K562 (cell line): ENCODE results near the gene ABCC9. TPM values are rescaled to one million over a fixed set of nuclear protein-coding genes. Genes with fewer than 3 reads are reported as not detected.
"Not testable (repeated sequence)": the region's sequence is repeated elsewhere in the genome, so short reads cannot be mapped to it uniquely, and the experiment has no call there.

Experiments
- ATAC-seq: fragments of 200-7000 bp; cut with Tn5 transposase; 3 replicates; pipeline ENCODE4 v1.9.1; 2020; ENCODE audit warnings: moderate library complexity
- BruUV-seq: library from RNA; stranded (reverse); fragments of 400-500 nt; replicated peaks from 2 replicates; lab custom pipeline; 2021; lab: Mats Ljungman, UMichigan
- CTCF ChIA-PET: fragments of 300-600 bp; formaldehyde crosslinking; extraction: SDS; loops from one replicate; lab custom pipeline; 2021; ENCODE audit warnings: low intra/inter-chr PET ratio; lab: Yijun Ruan, JAX
- POLR2A ChIA-PET: fragments of 300-600, 350-650 bp; sonication (Branson Sonifier 250); formaldehyde crosslinking; extraction: SDS; loops from one replicate; lab custom pipeline; 2021; ENCODE audit warnings: antibody characterized with exemption, inconsistent platforms; lab: Yijun Ruan, JAX
- DNase-seq, 4 experiments: peaks; one replicate each; pipeline versions ENCODE4 v3.0.0 to v3.0.0-alpha.2; 2011 to 2018; ENCODE audit warnings: low spot score in 3 of 4, mixed read lengths in 3 of 4; ENCODE audit errors: extremely low read depth in 1 of 4
- FAIRE-seq: peaks from 2 replicates; lab custom pipeline; 2011; peaks lifted over from hg19 to GRCh38; lab: Jason Lieb, UNC
- H2AFZ ChIP-seq: 2 replicates; pipeline ENCODE4 v1.6.0; 2011; ENCODE audit warnings: low read depth, low read length, control low read depth, inconsistent platforms
- H3K27ac ChIP-seq: fragments of 200-600 bp; 3 replicates; pipeline ENCODE4 v1.8.0; 2011; ENCODE audit warnings: low read depth, mild to moderate bottlenecking, control low read depth, inconsistent platforms, low read length, moderate library complexity, mixed read lengths; ENCODE audit errors: extremely low read depth
- H3K27me3 ChIP-seq, 2 experiments: fragments of 300-600 bp in 1 of 2; 2 replicates in 1 of 2; 3 replicates in 1 of 2; pipeline versions ENCODE4 v1.6.0 to v1.8.0; 2011; ENCODE audit warnings: inconsistent platforms in 2 of 2, low read length in 2 of 2, mild to moderate bottlenecking in 1 of 2, mixed read lengths in 1 of 2, moderate library complexity in 1 of 2; ENCODE audit not compliant: control insufficient read depth in 2 of 2, insufficient read depth in 2 of 2
- H3K36me3 ChIP-seq: fragments of 300-600 bp; 3 replicates; pipeline ENCODE4 v1.8.0; 2011; ENCODE audit warnings: mild to moderate bottlenecking, low read length, inconsistent platforms; ENCODE audit not compliant: control insufficient read depth, insufficient read depth
- H3K4me1 ChIP-seq, 2 experiments: fragments of 200-600 bp in 1 of 2; replicated peaks in 1 of 2; 2 replicates in 1 of 2; 3 replicates in 1 of 2; pipeline versions ENCODE4 v1.5.1 to v1.8.0; 2011; ENCODE audit warnings: inconsistent platforms in 2 of 2, low read length in 2 of 2, mild to moderate bottlenecking in 1 of 2, mixed read lengths in 1 of 2, moderate library complexity in 1 of 2; ENCODE audit not compliant: control insufficient read depth in 2 of 2, insufficient read depth in 2 of 2
- H3K4me2 ChIP-seq: 2 replicates; pipeline ENCODE4 v1.6.1; 2011; ENCODE audit warnings: low read length, control low read depth, inconsistent platforms, mixed read lengths; ENCODE audit not compliant: insufficient read depth
- H3K4me3 ChIP-seq: fragments of 200-600 bp; sonication (generic), shearing (Covaris generic); 2 replicates; pipeline ENCODE4 v1.5.1; 2016; ENCODE audit warnings: control low read depth, inconsistent platforms
- H3K79me2 ChIP-seq: fragments of 200-600 bp; 3 replicates; pipeline ENCODE4 v1.8.0; 2011; ENCODE audit warnings: low read length, inconsistent platforms; ENCODE audit not compliant: control insufficient read depth, insufficient read depth
- H3K9ac ChIP-seq, 2 experiments: 2 replicates each; pipeline versions ENCODE4 v1.6.0 to v1.6.1; 2011; ENCODE audit warnings: low read depth in 2 of 2, low read length in 2 of 2, control low read depth in 1 of 2, inconsistent platforms in 1 of 2, mild to moderate bottlenecking in 1 of 2, mixed read lengths in 1 of 2; ENCODE audit not compliant: insufficient read depth in 1 of 2
- H3K9me1 ChIP-seq: one replicate; pipeline ENCODE4 v1.6.0; 2011; ENCODE audit warnings: inconsistent platforms, mild to moderate bottlenecking, low read length, moderate library complexity; ENCODE audit not compliant: control insufficient read depth, insufficient read depth
- H3K9me3 ChIP-seq: replicated peaks from 2 replicates; pipeline ENCODE4 v1.5.1; 2011; ENCODE audit warnings: low read depth, low read length, inconsistent platforms; ENCODE audit not compliant: control insufficient read depth, insufficient read depth
- H4K20me1 ChIP-seq: replicated peaks from 2 replicates; pipeline ENCODE4 v1.6.1; 2011; ENCODE audit warnings: low read length, inconsistent platforms, mixed read lengths; ENCODE audit not compliant: control insufficient read depth, insufficient read depth
- BRD4 ChIP-seq: fragments of 200-600 bp; sonication (generic); IDR thresholded peaks from 2 replicates; pipeline ENCODE4 v1.6.1; 2017; ENCODE audit warnings: inconsistent platforms
- FOXJ3 ChIP-seq: sonication (generic); formaldehyde crosslinking; IDR thresholded peaks from 2 replicates; pipeline ENCODE4 v1.4.0; 2020; ENCODE audit warnings: mild to moderate bottlenecking, missing genetic modification reagents
- FOXK1 ChIP-seq: sonication (generic); formaldehyde crosslinking; IDR thresholded peaks from 2 replicates; pipeline ENCODE4 v1.8.0; 2022; ENCODE audit warnings: missing genetic modification reagents, mild to moderate bottlenecking, borderline replicate concordance
- RBFOX2 ChIP-seq: fragments of 200-400 bp; formaldehyde crosslinking; IDR thresholded peaks from 2 replicates; pipeline ENCODE4 v1.6.1; 2017; ENCODE audit warnings: low read depth, mild to moderate bottlenecking, low read length, moderate library complexity
- SREBF2 ChIP-seq: sonication (generic); formaldehyde crosslinking; IDR thresholded peaks from 2 replicates; pipeline ENCODE4 v1.4.0; 2020; ENCODE audit warnings: mild to moderate bottlenecking, missing genetic modification reagents
- WGBS: fragments of 100-300 bp; shearing (Covaris generic); methylation state at CpG from one replicate; pipeline ENCODE4 v1.1.6; 2016; ENCODE audit warnings: low coverage, mixed read lengths; ENCODE audit not compliant: insufficient coverage; ENCODE audit errors: missing lambda C conversion rate; 5-methylcytosine and 5-hydroxymethylcytosine counted together
- in situ Hi-C: fragments of 300-500 bp; cut with MboI; formaldehyde crosslinking; loops from 4 replicates; pipeline ENCODE4 v1.15.0; 2018; ENCODE audit warnings: inconsistent platforms, mixed read lengths
- intact Hi-C: fragments of 100-400 bp; cut with micrococcal nuclease; formaldehyde crosslinking; loops from 2 replicates; pipeline ENCODE4 v1.14.2; 2022
- polyA plus RNA-seq, 8 experiments: library from polyadenylated mRNA; depleted of rRNA in 4 of 8; stranded (reverse) in 5 of 8; unstranded in 3 of 8; fragments of >200 nt; fragmentation: Nextera tagmentation in 2 of 8; fragmentation: Illumina TruSeq in 1 of 8; extraction: Ambion mirVana in 2 of 8; extraction: Trizol in 1 of 8; gene quantifications; 2 replicates each; pipeline versions ENCODE4 v1.2.1 to v1.2.3, GENCODE V29; 2011 to 2014; ENCODE audit warnings: inconsistent platforms in 1 of 8, missing spikeins in 1 of 8
- total RNA-seq, 7 experiments: library from RNA; depleted of rRNA in 6 of 7; stranded (reverse); fragments of >200 nt in 6 of 7; fragmentation: Illumina TruSeq in 2 of 7; extraction: Trizol in 2 of 7; gene quantifications; 2 replicates each; pipeline versions ENCODE4 v1.2.1 to v1.2.3, GENCODE V29; 2011 to 2021; ENCODE audit warnings: low replicate concordance in 1 of 7
- TF ChIP-seq, protein P1 (sequence below): fragments of 450-650 bp; formaldehyde crosslinking; IDR thresholded peaks from 2 replicates; pipeline ENCODE4 v1.4.0; 2022; ENCODE audit warnings: mild to moderate bottlenecking, moderate library complexity
- TF ChIP-seq, protein P2 (sequence below): fragments of 450-650 bp; IDR thresholded peaks from 2 replicates; pipeline ENCODE4 v1.6.1; 2018; ENCODE audit warnings: mild to moderate bottlenecking, low read depth; ENCODE audit not compliant: partially characterized antibody

The ABCC9 gene
- total and polyA plus RNA-seq, 9 of the 15 experiments (the other 6 are each of a cell fraction or from before 2014, with no cell fraction given) = 0.05 to 0.40 (median 0.18) TPM

DNA sequence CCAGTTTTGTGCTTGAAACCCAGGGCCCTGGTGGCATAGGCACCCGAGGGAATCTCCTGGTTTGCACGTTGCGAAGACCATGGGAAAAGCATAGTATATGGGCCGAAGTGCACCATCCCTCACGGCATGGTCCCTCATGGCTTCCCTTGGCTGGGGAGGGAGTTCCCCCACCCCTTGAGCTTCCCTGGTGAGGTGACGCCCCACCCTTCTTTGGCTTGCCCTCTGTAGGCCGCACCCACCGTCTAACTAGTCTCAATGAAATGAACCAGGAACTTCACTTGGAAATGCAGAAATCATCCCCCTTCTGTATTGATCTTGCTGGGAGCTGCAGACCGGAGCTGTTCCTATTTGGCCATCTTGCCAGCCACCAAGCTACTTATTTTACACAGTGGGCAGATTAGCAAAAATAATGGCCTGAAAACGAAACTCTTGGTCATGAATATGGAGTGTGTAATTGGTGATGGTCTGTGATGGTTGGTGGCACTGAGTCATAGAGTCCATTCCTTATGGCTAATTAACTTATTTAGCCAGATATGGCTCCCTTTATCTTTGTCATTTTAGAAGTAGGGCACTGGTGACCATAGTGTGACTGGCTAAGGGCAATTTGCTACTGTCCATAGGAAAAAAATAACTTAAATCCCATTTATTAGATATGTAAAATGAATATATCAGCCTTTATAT lies 145.4 kb downstream of the ABCC9 start:
- ATAC-seq = no peak
- no peak for FAIRE-seq
- POLR2A ChIA-PET = no interaction called here

DNA sequence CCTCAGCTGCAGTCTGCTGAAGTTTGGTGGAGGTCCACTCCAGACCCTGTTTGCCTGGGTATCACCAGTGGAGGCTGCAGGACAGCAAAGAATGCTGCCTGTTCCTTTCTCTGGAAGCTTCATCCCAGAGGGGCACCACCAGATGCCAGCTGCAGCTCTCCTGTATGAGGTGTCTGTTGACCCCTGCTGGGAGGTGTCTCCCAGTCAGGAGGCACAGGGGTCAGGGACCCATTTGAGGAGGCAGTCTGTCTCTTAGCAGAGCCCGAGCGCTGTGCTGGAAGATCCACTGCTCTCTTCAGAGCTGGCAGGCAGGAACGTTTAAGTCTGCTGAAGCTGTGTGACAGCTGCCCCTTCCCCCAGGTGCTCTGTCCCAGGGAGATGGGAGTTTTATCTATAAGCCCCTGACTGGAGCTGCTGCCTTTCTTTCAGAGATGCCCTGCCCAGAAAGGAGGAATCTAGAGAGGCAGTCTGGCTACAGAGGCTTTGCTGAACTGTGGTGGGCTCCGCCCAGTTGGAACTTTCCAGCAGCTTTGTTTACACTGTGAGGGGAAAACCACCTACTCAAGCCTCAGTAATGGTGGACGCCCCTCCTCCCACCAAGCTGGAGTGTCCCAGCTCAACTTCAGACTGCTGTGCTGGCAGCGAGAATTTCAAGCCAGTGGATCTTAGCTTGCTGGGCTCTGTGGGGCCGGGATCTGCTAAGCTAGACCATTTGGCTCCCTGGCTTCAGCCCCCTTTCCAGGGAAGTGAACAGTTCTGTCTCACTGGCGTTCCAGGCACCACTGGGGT lies 146.2 kb downstream of the ABCC9 start:
- H3K4me1 ChIP-seq, H3K27ac ChIP-seq, H3K36me3 ChIP-seq, H3K9me1 ChIP-seq, POLR2A ChIA-PET, H3K79me2 ChIP-seq, CTCF ChIA-PET, ATAC-seq, FAIRE-seq, H3K27me3 ChIP-seq, H3K4me3 ChIP-seq, H3K9me3 ChIP-seq, BruUV-seq, H3K9ac ChIP-seq, intact Hi-C loops, DNase-seq, H4K20me1 ChIP-seq, in situ Hi-C loops, H3K4me2 ChIP-seq: not testable (repeated sequence)
- peak overlapping the region; percentile 32 for H2AFZ ChIP-seq
- 17% methylated on average over 4 of the region's 8 CpGs for WGBS

More for the DNA sequence above, 145.4 kb downstream of the ABCC9 start:
- no peak overlapping the region for H3K27ac ChIP-seq
- no peak overlapping the region for H3K4me2 ChIP-seq
- no peak overlapping the region for H3K4me3 ChIP-seq
- H3K9me3 ChIP-seq = no peaks in the 10 kb centered on the region
- no peaks in the 10 kb centered on the region for H3K27me3 ChIP-seq
- no peaks in the 10 kb centered on the region for H3K9me1 ChIP-seq
- H3K36me3 ChIP-seq = no peaks in the 10 kb centered on the region
- intact Hi-C loops (no loop called here), in situ Hi-C loops (no loop called here)
- 38% methylated on average over 9 of the region's 10 CpGs for WGBS
- TF ChIP-seq FOXK1 (CRISPR knock-in tag) (no peak), FOXJ3 (no peak), SREBF2 (CRISPR knock-in tag) (no peak), BRD4 (no peak), RBFOX2 (no peak)
- TF ChIP-seq, protein P1, sequence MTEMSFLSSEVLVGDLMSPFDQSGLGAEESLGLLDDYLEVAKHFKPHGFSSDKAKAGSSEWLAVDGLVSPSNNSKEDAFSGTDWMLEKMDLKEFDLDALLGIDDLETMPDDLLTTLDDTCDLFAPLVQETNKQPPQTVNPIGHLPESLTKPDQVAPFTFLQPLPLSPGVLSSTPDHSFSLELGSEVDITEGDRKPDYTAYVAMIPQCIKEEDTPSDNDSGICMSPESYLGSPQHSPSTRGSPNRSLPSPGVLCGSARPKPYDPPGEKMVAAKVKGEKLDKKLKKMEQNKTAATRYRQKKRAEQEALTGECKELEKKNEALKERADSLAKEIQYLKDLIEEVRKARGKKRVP = no peak
- TF ChIP-seq, protein P2, sequence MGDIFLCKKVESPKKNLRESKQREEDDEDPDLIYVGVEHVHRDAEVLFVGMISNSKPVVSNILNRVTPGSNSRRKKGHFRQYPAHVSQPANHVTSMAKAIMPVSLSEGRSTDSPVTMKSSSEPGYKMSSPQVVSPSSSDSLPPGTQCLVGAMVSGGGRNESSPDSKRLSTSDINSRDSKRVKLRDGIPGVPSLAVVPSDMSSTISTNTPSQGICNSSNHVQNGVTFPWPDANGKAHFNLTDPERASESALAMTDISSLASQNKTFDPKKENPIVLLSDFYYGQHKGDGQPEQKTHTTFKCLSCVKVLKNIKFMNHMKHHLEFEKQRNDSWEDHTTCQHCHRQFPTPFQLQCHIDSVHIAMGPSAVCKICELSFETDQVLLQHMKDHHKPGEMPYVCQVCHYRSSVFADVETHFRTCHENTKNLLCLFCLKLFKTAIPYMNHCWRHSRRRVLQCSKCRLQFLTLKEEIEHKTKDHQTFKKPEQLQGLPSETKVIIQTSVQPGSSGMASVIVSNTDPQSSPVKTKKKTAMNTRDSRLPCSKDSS = no peak
- peak overlapping the region; percentile 32; the same call in 1 of the 2 replicates for H2AFZ ChIP-seq
- no peak for DNase-seq
- CTCF ChIA-PET = no interaction called here
- H3K79me2 ChIP-seq = no peaks in the 10 kb centered on the region
- no peak overlapping the region for H3K9ac ChIP-seq
- BruUV-seq = no TSS peak
- H3K4me1 ChIP-seq = no peaks in the 10 kb centered on the region; a peak in 1 of 5 replicates
- no peaks in the 10 kb centered on the region for H4K20me1 ChIP-seq
